ENCODE data around the gene AADAT.
"Not testable (repeated sequence)": the region's sequence is repeated elsewhere in the genome, so short reads cannot be mapped to it uniquely, and the experiment has no call there.

The AADAT gene

GRCh38 chr4:170111546-170111945 lies 21.8 kb upstream of the AADAT start:
- H3K27me3 Mint-ChIP-seq (ENCODE audit: low read depth): no peaks in the 10 kb centered on the region
- peaks cover 16% of the 10 kb centered on the region for H3K4me1 Mint-ChIP-seq
- H3K9me3 Mint-ChIP-seq: no peaks in the 10 kb centered on the region
- H3K36me3 Mint-ChIP-seq (ENCODE audit: low read depth): no peaks in the 10 kb centered on the region
- no peak overlapping the region for H3K4me3 Mint-ChIP-seq
- no peak overlapping the region for H3K27ac Mint-ChIP-seq
- TF ChIP-seq, protein P1, sequence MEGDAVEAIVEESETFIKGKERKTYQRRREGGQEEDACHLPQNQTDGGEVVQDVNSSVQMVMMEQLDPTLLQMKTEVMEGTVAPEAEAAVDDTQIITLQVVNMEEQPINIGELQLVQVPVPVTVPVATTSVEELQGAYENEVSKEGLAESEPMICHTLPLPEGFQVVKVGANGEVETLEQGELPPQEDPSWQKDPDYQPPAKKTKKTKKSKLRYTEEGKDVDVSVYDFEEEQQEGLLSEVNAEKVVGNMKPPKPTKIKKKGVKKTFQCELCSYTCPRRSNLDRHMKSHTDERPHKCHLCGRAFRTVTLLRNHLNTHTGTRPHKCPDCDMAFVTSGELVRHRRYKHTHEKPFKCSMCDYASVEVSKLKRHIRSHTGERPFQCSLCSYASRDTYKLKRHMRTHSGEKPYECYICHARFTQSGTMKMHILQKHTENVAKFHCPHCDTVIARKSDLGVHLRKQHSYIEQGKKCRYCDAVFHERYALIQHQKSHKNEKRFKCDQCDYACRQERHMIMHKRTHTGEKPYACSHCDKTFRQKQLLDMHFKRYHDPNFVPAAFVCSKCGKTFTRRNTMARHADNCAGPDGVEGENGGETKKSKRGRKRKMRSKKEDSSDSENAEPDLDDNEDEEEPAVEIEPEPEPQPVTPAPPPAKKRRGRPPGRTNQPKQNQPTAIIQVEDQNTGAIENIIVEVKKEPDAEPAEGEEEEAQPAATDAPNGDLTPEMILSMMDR (IDR thresholded peaks at IDR 0.05; ENCODE audit: unreplicated experiment in 3 of 3): no peak

GRCh38 chr4:170111085-170111484 lies 21.3 kb upstream of the AADAT start:
- Mint-ChIP-seq H3K27ac (no peak overlapping the region), H3K36me3 (ENCODE audit: low read depth) (no peaks in the 10 kb centered on the region), H3K4me3 (no peak overlapping the region), H3K9me3 (no peaks in the 10 kb centered on the region), H3K27me3 (ENCODE audit: low read depth) (no peaks in the 10 kb centered on the region), H3K4me1 (peaks cover 16% of the 10 kb centered on the region)
- TF ChIP-seq, protein P1 (IDR thresholded peaks at IDR 0.05; ENCODE audit: unreplicated experiment in 3 of 3): no peak

DNA sequence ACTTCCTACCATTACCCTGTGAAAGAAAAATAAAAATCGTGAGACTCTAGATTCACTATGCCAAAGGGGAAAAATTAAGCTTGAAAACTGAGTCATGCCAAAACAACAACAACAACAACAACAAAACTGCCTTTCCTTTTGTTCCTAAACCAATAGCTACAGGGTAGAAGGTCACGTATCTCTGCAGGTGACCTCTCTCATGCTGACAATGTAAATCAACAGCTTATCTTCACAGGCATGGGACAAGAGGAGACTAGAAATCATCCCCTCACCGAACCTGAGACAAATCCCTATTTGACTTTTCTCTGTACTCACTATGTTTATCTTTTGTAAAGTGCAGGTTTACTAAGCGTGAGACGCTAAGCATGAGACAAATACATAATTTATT lies 20.5 kb upstream of the AADAT start:
- Mint-ChIP-seq H3K27me3 (ENCODE audit: low read depth) (no peaks in the 10 kb centered on the region), H3K9me3 (no peaks in the 10 kb centered on the region), H3K27ac (peak overlapping the region; percentile 17 to 23 (median 18)), H3K36me3 (ENCODE audit: low read depth) (no peaks in the 10 kb centered on the region), H3K4me1 (peaks cover 16% of the 10 kb centered on the region), H3K4me3 (peak overlapping the region in 1 of 3 experiments; percentile 10)
- TF ChIP-seq, protein P1 (IDR thresholded peaks at IDR 0.05; ENCODE audit: unreplicated experiment in 3 of 3): no peak

DNA sequence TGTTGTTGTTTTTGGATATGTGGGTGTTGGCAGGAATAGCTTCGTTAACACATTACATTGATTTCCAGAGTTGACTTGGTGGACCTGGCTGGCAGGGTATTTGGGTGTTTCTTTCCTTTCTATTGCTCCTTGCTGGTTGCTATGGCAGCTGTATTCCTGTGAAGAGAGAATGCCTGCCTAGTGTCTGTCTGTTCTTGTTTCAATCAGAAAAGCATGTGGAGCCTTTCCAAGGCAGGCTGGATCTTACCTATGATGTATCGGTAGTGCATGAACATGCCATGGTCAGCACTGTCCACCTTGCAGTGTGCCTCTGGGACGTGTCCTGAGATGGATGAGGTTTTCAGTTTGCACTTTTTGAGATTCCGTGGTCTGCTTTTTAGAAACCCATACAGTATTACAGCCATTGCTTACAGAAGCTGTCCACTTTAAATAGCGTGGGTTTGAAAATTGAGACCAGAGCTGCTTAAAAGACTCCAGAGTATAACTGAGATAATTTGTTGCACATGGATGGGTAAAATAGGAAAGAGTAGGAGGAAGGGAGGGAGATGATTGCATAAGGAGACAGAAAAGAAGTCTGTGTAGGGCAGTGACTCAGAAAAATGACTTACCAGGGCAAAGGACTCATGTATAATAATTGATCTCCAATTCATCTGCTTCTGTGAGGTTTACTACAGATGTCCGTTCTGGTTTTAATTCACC lies 20.0 kb upstream of the AADAT start:
- Mint-ChIP-seq H3K27ac (peak overlapping the region; percentile 17 to 23 (median 18)), H3K9me3 (no peaks in the 10 kb centered on the region), H3K4me1 (peaks cover 16% of the 10 kb centered on the region), H3K27me3 (ENCODE audit: low read depth) (no peaks in the 10 kb centered on the region), H3K4me3 (peak overlapping the region in 2 of 3 experiments; percentile 8 to 10), H3K36me3 (ENCODE audit: low read depth) (no peaks in the 10 kb centered on the region)
- TF ChIP-seq, protein P1 (IDR thresholded peaks at IDR 0.05; ENCODE audit: unreplicated experiment in 3 of 3): no peak

DNA sequence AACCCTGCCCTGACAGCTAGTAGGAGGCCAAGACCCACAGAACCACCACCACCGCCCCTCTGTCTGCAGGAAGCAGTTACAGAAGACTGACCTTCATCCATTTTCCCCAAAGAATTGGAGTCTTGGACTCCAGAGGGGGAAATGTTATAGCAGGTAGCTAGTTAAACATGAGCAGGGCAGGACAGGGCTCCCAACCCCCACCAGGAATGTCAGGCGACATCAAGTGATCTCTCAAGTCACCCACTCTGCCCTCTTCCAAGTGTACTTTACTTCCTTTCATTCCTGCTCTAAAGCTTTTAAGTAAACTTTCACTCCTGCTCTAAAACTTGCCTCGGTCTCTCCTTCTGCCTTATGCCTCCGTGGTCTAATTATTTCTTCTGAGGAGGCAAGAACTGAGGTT lies 17.1 kb upstream of the AADAT start:
- H3K4me1 Mint-ChIP-seq: peaks cover 16% of the 10 kb centered on the region
- H3K27ac Mint-ChIP-seq: no peak overlapping the region
- no peaks in the 10 kb centered on the region for H3K9me3 Mint-ChIP-seq
- H3K36me3 Mint-ChIP-seq (ENCODE audit: low read depth): no peaks in the 10 kb centered on the region
- no peaks in the 10 kb centered on the region for H3K27me3 Mint-ChIP-seq (ENCODE audit: low read depth)
- no peak overlapping the region for H3K4me3 Mint-ChIP-seq
- TF ChIP-seq, protein P1 (IDR thresholded peaks at IDR 0.05; ENCODE audit: unreplicated experiment in 3 of 3): no peak

GRCh38 chr4:170102426-170102825 lies 12.7 kb upstream of the AADAT start:
- TF ChIP-seq, protein P1 (IDR thresholded peaks at IDR 0.05; ENCODE audit: unreplicated experiment in 3 of 3): no peak
- no peak overlapping the region for H3K4me3 Mint-ChIP-seq

GRCh38 chr4:170098171-170098570 lies 8.4 kb upstream of the AADAT start:
- H3K27me3 Mint-ChIP-seq (ENCODE audit: low read depth); H3K27ac Mint-ChIP-seq; H3K4me1 Mint-ChIP-seq; H3K4me3 Mint-ChIP-seq; H3K36me3 Mint-ChIP-seq (ENCODE audit: low read depth); H3K9me3 Mint-ChIP-seq: not testable (repeated sequence)

More at GRCh38 chr4:170102426-170102825, 12.7 kb upstream of the AADAT start:
- Mint-ChIP-seq H3K9me3 (peaks cover 4% of the 10 kb centered on the region), H3K27ac (no peak overlapping the region), H3K4me1 (no peaks in the 10 kb centered on the region), H3K36me3 (ENCODE audit: low read depth) (no peaks in the 10 kb centered on the region), H3K27me3 (ENCODE audit: low read depth) (peaks cover 4% of the 10 kb centered on the region)
